Right lobe of liver (tissue), 4 donors: Measurements from ENCODE around the gene TENM4.

ENCODE experiments used
- CTCF ChIP-seq, 4 donors: fragments of 200-600 bp in 3 of 4; fragments of 450-650 bp in 1 of 4; IDR thresholded peaks; one replicate each; pipeline versions ENCODE4 v1.5.1 to v1.8.0; 2016 to 2022; ENCODE audit warnings: antibody characterized with exemption in 4 of 4, mild to moderate bottlenecking in 2 of 4
- POLR2A ChIP-seq: fragments of 450-650 bp; IDR thresholded peaks from one replicate; pipeline ENCODE4 v1.6.1; 2017; ENCODE audit warnings: antibody characterized with exemption, mild to moderate bottlenecking
- donor health status: DM: no; HTN: no; CAD: no.
- donor health status: DM: no; HTN: no; CAD: no.
- donor health status: DM: no; HTN: yes; CAD: no.

GRCh38 chr11:79423736-79424135 is 17.1 kb downstream of the TENM4 start:
- TF ChIP-seq POLR2A, result no peak
- TF ChIP-seq CTCF (IDR thresholded peaks at IDR 0.05), result no peak
